AG04449 (cell line): ENCODE measurements around the gene RAB40C.

Experiments used
- CTCF ChIA-PET: fragments of 350-600 bp; formaldehyde crosslinking; extraction: SDS; loops from one replicate; lab custom pipeline; 2021; ENCODE audit warnings: antibody characterized with exemption; lab: Yijun Ruan, JAX
- POLR2A ChIA-PET: fragments of 400-600, 350-600 bp; formaldehyde crosslinking; extraction: SDS; loops from one replicate; lab custom pipeline; 2020; ENCODE audit warnings: antibody characterized with exemption, inconsistent platforms; lab: Yijun Ruan, JAX
- DNase-seq: peaks from one replicate; pipeline ENCODE4 v3.0.0-alpha.2; 2010; ENCODE audit warnings: low read depth, low spot score
- H3K4me3 ChIP-seq: 2 replicates; pipeline ENCODE4 v1.5.1; 2011; ENCODE audit warnings: low read depth, mild to moderate bottlenecking, control low read depth, low read length
- TF ChIP-seq, protein P1 (sequence below): IDR thresholded peaks from one replicate; pipeline ENCODE4 v1.5.1; 2011; ENCODE audit warnings: mild to moderate bottlenecking, moderate library complexity, low read length, control low read depth, inconsistent platforms; ENCODE audit not compliant: insufficient read depth; ENCODE audit errors: missing control alignments

The RAB40C gene

DNA sequence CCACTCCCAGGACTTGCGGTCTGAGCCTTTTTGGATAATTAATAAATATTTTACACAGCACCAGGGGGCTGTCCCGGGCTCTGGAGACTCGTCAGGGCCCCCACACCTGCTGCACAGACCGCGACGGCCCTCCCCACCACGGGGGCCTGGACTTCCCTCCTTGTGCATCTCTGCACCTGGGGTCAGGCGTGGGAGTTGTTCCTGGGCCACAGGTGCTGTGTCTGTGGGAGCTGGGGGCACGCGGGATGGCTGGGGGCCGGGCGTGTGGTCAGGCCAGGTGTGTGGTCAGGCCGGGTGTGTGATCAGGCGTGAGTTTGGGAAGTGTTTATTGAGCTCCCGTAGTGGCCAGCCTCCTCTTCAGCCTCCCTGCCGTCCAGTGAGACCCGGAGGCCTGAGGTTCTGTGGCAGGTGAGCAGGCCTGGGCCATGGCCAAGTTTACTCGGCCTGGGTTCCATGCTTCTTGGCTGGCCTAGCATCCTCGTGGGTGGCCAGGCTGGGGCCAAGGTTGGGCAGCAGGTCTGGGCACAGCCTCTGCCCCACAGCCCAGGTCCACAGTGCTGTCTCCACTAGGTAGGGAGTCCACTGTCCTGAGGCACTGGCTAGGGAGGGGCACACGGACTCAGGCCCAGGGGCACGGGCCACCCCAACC, 88.5 kb downstream of the RAB40C start:
- POLR2A ChIA-PET, result interaction anchor here (1.0 kb wide), 1 partner anchor 9 kb away, joined by 6 read pairs; no protein-coding TSS in a partner anchor
- TF ChIP-seq, protein P1, sequence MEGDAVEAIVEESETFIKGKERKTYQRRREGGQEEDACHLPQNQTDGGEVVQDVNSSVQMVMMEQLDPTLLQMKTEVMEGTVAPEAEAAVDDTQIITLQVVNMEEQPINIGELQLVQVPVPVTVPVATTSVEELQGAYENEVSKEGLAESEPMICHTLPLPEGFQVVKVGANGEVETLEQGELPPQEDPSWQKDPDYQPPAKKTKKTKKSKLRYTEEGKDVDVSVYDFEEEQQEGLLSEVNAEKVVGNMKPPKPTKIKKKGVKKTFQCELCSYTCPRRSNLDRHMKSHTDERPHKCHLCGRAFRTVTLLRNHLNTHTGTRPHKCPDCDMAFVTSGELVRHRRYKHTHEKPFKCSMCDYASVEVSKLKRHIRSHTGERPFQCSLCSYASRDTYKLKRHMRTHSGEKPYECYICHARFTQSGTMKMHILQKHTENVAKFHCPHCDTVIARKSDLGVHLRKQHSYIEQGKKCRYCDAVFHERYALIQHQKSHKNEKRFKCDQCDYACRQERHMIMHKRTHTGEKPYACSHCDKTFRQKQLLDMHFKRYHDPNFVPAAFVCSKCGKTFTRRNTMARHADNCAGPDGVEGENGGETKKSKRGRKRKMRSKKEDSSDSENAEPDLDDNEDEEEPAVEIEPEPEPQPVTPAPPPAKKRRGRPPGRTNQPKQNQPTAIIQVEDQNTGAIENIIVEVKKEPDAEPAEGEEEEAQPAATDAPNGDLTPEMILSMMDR, result no peak
- CTCF ChIA-PET, result interaction anchor here (1.1 to 3.2 kb wide), 5 partner anchors 10 to 99 kb away, joined by 3 to 21 read pairs (median 3); partner anchors contain the start of gene RHOT2
- no peak for DNase-seq
- H3K4me3 ChIP-seq, result no peak overlapping the region
